Naive thymus-derived CD4-positive, alpha-beta T cell (primary cell): ENCODE data around the gene CACNA1C. TPM values are rescaled to one million over a fixed set of nuclear protein-coding genes. Genes with fewer than 3 reads are reported as not detected.

Source experiments
- ATAC-seq: fragments of 150-1000 bp; cut with Tn5 transposase; 2 replicates; pipeline ENCODE4 v1.10.0; 2021; ENCODE audit warnings: mild to moderate bottlenecking, moderate library complexity
- CTCF ChIA-PET: fragments of 350-600 bp; sonication (Branson Sonifier 250); formaldehyde crosslinking; loops from one replicate; lab custom pipeline; 2021; ENCODE audit warnings: antibody characterized with exemption; lab: Charles Lee
- POLR2A ChIA-PET: fragments of 350-600 bp; sonication (Branson Sonifier 250); formaldehyde crosslinking; loops from one replicate; lab custom pipeline; 2021; ENCODE audit warnings: antibody characterized with exemption, inconsistent platforms; lab: Charles Lee
- DNase-seq, 9 donors: peaks; one replicate each; pipeline versions ENCODE4 v3.0.0 to v3.0.0-alpha.2; 2020 to 2022; ENCODE audit warnings: mixed read lengths in 1 of 9
- H3K27ac ChIP-seq: one replicate; pipeline ENCODE4 v1.7.0; 2013; ENCODE audit warnings: mild to moderate bottlenecking, low read depth, low read length, moderate library complexity
- H3K27me3 ChIP-seq, 2 donors: one replicate each; pipeline ENCODE4 v1.7.0; 2013; ENCODE audit warnings: low read length in 2 of 2, mild to moderate bottlenecking in 2 of 2, moderate library complexity in 2 of 2; ENCODE audit not compliant: control insufficient read depth in 2 of 2, insufficient read depth in 2 of 2
- H3K36me3 ChIP-seq, 3 experiments: 1 replicate in 2 of 3; 2 replicates in 1 of 3; pipeline ENCODE4 v1.7.0; 2013; ENCODE audit warnings: low read length in 3 of 3, mild to moderate bottlenecking in 3 of 3, moderate library complexity in 1 of 3; ENCODE audit not compliant: insufficient read depth in 3 of 3, control insufficient read depth in 2 of 3
- H3K4me1 ChIP-seq, 2 donors: one replicate each; pipeline ENCODE4 v1.7.0; 2013; ENCODE audit warnings: low read length in 2 of 2, mild to moderate bottlenecking in 2 of 2, moderate library complexity in 1 of 2; ENCODE audit not compliant: control insufficient read depth in 2 of 2, insufficient read depth in 2 of 2
- H3K4me3 ChIP-seq: 2 replicates; pipeline ENCODE4 v1.7.0; 2013; ENCODE audit warnings: mild to moderate bottlenecking, low read length
- H3K9me3 ChIP-seq, 3 experiments: 1 replicate in 2 of 3; 2 replicates in 1 of 3; pipeline ENCODE4 v1.7.0; 2013; ENCODE audit warnings: low read length in 3 of 3; ENCODE audit not compliant: control insufficient read depth in 2 of 3
- H3K27ac Mint-ChIP-seq, 9 donors: one replicate each; pipeline ENCODE4 v1.8.0; 2020 to 2022; ENCODE audit warnings: mixed read lengths in 9 of 9, mild to moderate bottlenecking in 8 of 9, moderate library complexity in 5 of 9, inconsistent platforms in 2 of 9
- H3K27me3 Mint-ChIP-seq, 5 donors: one replicate each; pipeline ENCODE4 v1.8.0; 2021 to 2022; ENCODE audit warnings: mixed read lengths in 5 of 5, mild to moderate bottlenecking in 1 of 5
- H3K36me3 Mint-ChIP-seq, 5 donors: one replicate each; pipeline ENCODE4 v1.8.0; 2020 to 2022; ENCODE audit warnings: mixed read lengths in 5 of 5, mild to moderate bottlenecking in 3 of 5, inconsistent platforms in 1 of 5
- H3K4me1 Mint-ChIP-seq, 7 donors: one replicate each; pipeline ENCODE4 v1.8.0; 2020 to 2022; ENCODE audit warnings: mixed read lengths in 7 of 7, mild to moderate bottlenecking in 3 of 7, inconsistent platforms in 1 of 7
- H3K4me3 Mint-ChIP-seq, 10 donors: one replicate each; pipeline ENCODE4 v1.8.0; 2020 to 2022; ENCODE audit warnings: mild to moderate bottlenecking in 10 of 10, mixed read lengths in 10 of 10, moderate library complexity in 6 of 10, inconsistent platforms in 2 of 10
- H3K9me3 Mint-ChIP-seq, 11 donors: one replicate each; pipeline ENCODE4 v1.8.0; 2020 to 2022; ENCODE audit warnings: mixed read lengths in 11 of 11, mild to moderate bottlenecking in 4 of 11, inconsistent platforms in 1 of 11, moderate library complexity in 1 of 11
- intact Hi-C, 2 donors: fragments of 100-400 bp; cut with micrococcal nuclease; formaldehyde crosslinking; loops; one replicate each; pipeline ENCODE4 v1.15.1; 2023
- polyA plus RNA-seq, 2 donors: library from polyadenylated mRNA; unstranded; fragments of 300-500 nt; fragmentation: Illumina TruSeq; gene quantifications; one replicate each; pipeline ENCODE4 v1.2.3, GENCODE V29; 2021
- total RNA-seq, 6 experiments: library from RNA in 5 of 6; stranded (reverse) in 5 of 6; gene quantifications; 1 replicate in 5 of 6; 2 replicates in 1 of 6; pipeline ENCODE4 v1.2.3 and lab custom pipeline; 2021 to 2026

Gene CACNA1C
- total and polyA plus RNA-seq, 7 experiments from 2014 or later: 0.04 to 0.48 (median 0.08) TPM

GRCh38 chr12:2082321-2082720 is 29.5 kb downstream of the CACNA1C start:
- intact Hi-C loops: no loop called here
- no peak overlapping the region for H3K4me3 Mint-ChIP-seq
- Histone ChIP-seq H3K27ac (no peak overlapping the region), H3K27me3 (no peaks in the 10 kb centered on the region), H3K9me3 (no peaks in the 10 kb centered on the region), H3K36me3 (no peaks in the 10 kb centered on the region), H3K4me3 (no peak overlapping the region), H3K4me1 (no peaks in the 10 kb centered on the region)
- peaks cover 0 to 10% (median 0%) of the 10 kb centered on the region in 5 donors for H3K36me3 Mint-ChIP-seq
- ATAC-seq (no peak), DNase-seq (no peak)
- no peak overlapping the region for H3K27ac Mint-ChIP-seq
- H3K27me3 Mint-ChIP-seq: peaks cover 0 to 20% (median 8%) of the 10 kb centered on the region in 5 donors
- POLR2A ChIA-PET: no interaction called here
- peaks cover 0 to 17% (median 5%) of the 10 kb centered on the region in 11 donors for H3K9me3 Mint-ChIP-seq
- CTCF ChIA-PET: no interaction called here
- H3K4me1 Mint-ChIP-seq: no peaks in the 10 kb centered on the region

GRCh38 chr12:2083008-2083407 is 30.2 kb downstream of the CACNA1C start:
- H3K4me3 ChIP-seq: no peak overlapping the region
- intact Hi-C loops: no loop called here
- H3K27ac ChIP-seq: no peak overlapping the region
- Mint-ChIP-seq H3K27ac (no peak overlapping the region), H3K36me3 (peaks cover 0 to 10% (median 0%) of the 10 kb centered on the region in 5 donors), H3K27me3 (peaks cover 0 to 20% (median 5%) of the 10 kb centered on the region in 5 donors), H3K4me1 (no peaks in the 10 kb centered on the region), H3K9me3 (peaks cover 0 to 15% (median 5%) of the 10 kb centered on the region in 11 donors), H3K4me3 (no peak overlapping the region)
- ATAC-seq (no peak), DNase-seq (no peak)
- CTCF ChIA-PET: interaction anchor here (0.5 kb wide), 1 partner anchor 893 kb away, joined by 4 read pairs; no protein-coding TSS in a partner anchor
- POLR2A ChIA-PET: no interaction called here
- no peaks in the 10 kb centered on the region for H3K9me3 ChIP-seq
- H3K36me3 ChIP-seq: no peaks in the 10 kb centered on the region
- H3K4me1 ChIP-seq: no peaks in the 10 kb centered on the region
- no peaks in the 10 kb centered on the region for H3K27me3 ChIP-seq

DNA sequence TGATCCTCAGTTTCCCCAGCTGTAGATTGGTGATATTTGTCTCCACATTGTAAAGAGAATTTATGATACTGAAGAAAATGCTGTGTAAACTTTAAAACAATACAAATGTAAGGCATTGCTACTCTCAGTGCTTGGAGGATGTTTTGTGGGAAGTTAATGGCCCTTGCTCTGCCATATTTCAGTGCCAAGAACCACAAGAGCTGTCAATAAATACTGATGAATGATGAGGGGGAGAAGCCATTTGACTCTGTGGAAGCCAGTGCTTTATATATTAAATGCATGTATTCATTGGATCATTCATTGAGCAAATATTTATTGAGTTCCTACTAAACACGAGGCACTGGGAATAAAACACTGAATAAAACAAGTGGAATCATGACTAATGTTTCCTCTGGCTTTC is 30.8 kb downstream of the CACNA1C start:
- Mint-ChIP-seq H3K4me1 (no peaks in the 10 kb centered on the region), H3K27me3 (peaks cover 0 to 20% (median 0%) of the 10 kb centered on the region in 5 donors), H3K9me3 (peaks cover 0 to 10% (median 4%) of the 10 kb centered on the region in 11 donors), H3K27ac (no peak overlapping the region), H3K4me3 (no peak overlapping the region), H3K36me3 (peaks cover 0 to 5% (median 0%) of the 10 kb centered on the region in 5 donors)
- no peaks in the 10 kb centered on the region for H3K4me1 ChIP-seq
- CTCF ChIA-PET: interaction anchor here (0.5 kb wide), 1 partner anchor 892 kb away, joined by 4 read pairs; no protein-coding TSS in a partner anchor
- ATAC-seq (no peak), DNase-seq (no peak)
- no peak overlapping the region for H3K27ac ChIP-seq
- H3K4me3 ChIP-seq: no peak overlapping the region
- POLR2A ChIA-PET: no interaction called here
- H3K27me3 ChIP-seq: no peaks in the 10 kb centered on the region
- no peaks in the 10 kb centered on the region for H3K36me3 ChIP-seq
- no peaks in the 10 kb centered on the region for H3K9me3 ChIP-seq
- intact Hi-C loops: no loop called here

GRCh38 chr12:2084553-2085296 is 31.9 kb downstream of the CACNA1C start:
- peaks cover 0 to 9% (median 4%) of the 10 kb centered on the region in 11 donors for H3K9me3 Mint-ChIP-seq
- peaks cover 0 to 5% (median 0%) of the 10 kb centered on the region in 5 donors for H3K36me3 Mint-ChIP-seq
- H3K27ac Mint-ChIP-seq: no peak overlapping the region
- H3K9me3 ChIP-seq: no peaks in the 10 kb centered on the region
- no peaks in the 10 kb centered on the region for H3K27me3 ChIP-seq
- H3K4me1 Mint-ChIP-seq: no peaks in the 10 kb centered on the region
- ChIA-PET CTCF (no interaction called here), POLR2A (no interaction called here)
- DNase-seq: no peak
- H3K4me3 ChIP-seq: no peak overlapping the region
- peaks cover 0 to 20% (median 3%) of the 10 kb centered on the region in 5 donors for H3K27me3 Mint-ChIP-seq
- ATAC-seq: no peak
- no peaks in the 10 kb centered on the region for H3K36me3 ChIP-seq
- no peak overlapping the region for H3K4me3 Mint-ChIP-seq
- no peaks in the 10 kb centered on the region for H3K4me1 ChIP-seq
- H3K27ac ChIP-seq: no peak overlapping the region
- intact Hi-C loops: no loop called here

DNA sequence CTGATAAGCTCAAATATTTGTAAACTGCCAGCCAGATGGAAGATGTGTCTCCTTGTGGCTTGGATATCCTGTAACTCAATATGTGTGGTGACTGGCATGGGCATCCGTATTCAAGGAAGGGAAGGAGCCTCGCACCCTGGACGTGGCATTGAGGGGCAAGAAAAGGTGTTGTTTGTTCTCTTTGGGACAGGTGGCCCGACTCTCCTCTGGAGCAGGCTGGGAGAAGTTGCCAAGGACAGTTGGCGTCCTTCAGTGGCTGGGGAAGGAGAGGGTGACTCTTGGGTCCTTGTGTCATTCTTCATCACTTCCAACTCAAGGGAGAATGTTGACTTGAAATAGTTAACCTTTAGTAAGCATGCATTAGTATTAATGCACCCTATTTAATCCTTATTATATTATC is 39.6 kb downstream of the CACNA1C start:
- H3K27ac ChIP-seq: no peak overlapping the region

DNA sequence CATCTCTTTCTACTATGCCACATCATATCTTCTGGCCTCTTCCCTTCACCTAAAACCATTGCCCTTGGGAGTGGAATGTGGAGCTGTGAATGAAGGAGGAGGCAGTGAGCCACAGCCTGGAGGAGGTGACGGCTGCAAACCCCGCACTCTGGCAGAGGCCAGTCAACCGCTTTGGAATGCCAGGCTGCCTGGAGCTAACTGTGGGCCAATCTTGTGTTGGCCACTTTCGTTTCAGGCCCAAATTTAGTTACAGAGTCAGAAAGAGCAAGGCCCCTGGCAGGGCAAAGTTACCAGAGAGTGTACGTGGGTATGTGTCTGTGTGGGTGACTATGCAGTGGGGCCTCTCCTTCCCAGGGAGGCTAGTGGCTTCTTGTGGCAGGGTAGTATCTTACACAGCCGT is 40.1 kb downstream of the CACNA1C start:
- POLR2A ChIA-PET: no interaction called here
- H3K27me3 ChIP-seq: no peaks in the 10 kb centered on the region
- no peaks in the 10 kb centered on the region for H3K36me3 Mint-ChIP-seq
- no peak for DNase-seq
- H3K27ac Mint-ChIP-seq: no peak overlapping the region
- CTCF ChIA-PET: no interaction called here
- H3K27me3 Mint-ChIP-seq: peaks cover 0 to 19% (median 6%) of the 10 kb centered on the region in 5 donors
- H3K4me3 ChIP-seq: no peak overlapping the region
- H3K9me3 ChIP-seq: no peaks in the 10 kb centered on the region
- no peaks in the 10 kb centered on the region for H3K36me3 ChIP-seq
- H3K4me1 ChIP-seq: no peaks in the 10 kb centered on the region
- H3K9me3 Mint-ChIP-seq: peaks cover 0 to 2% (median 0%) of the 10 kb centered on the region in 11 donors
- intact Hi-C loops: no loop called here
- H3K4me3 Mint-ChIP-seq: no peak overlapping the region
- peaks cover 3 to 16% (median 10%) of the 10 kb centered on the region in 7 donors for H3K4me1 Mint-ChIP-seq
- H3K27ac ChIP-seq: no peak overlapping the region
- no peak for ATAC-seq

More for the DNA sequence above, 39.6 kb downstream of the CACNA1C start:
- POLR2A ChIA-PET: no interaction called here
- H3K9me3 Mint-ChIP-seq: peaks cover 0 to 2% (median 0%) of the 10 kb centered on the region in 11 donors
- no peaks in the 10 kb centered on the region for H3K36me3 Mint-ChIP-seq
- peaks cover 3 to 16% (median 10%) of the 10 kb centered on the region in 7 donors for H3K4me1 Mint-ChIP-seq
- H3K4me3 Mint-ChIP-seq: no peak overlapping the region
- Histone ChIP-seq H3K4me3 (no peak overlapping the region), H3K27me3 (no peaks in the 10 kb centered on the region), H3K4me1 (no peaks in the 10 kb centered on the region), H3K36me3 (no peaks in the 10 kb centered on the region), H3K9me3 (no peaks in the 10 kb centered on the region)
- DNase-seq (no peak), ATAC-seq (no peak)
- peaks cover 0 to 19% (median 5%) of the 10 kb centered on the region in 5 donors for H3K27me3 Mint-ChIP-seq
- CTCF ChIA-PET: no interaction called here
- intact Hi-C loops: no loop called here
- H3K27ac Mint-ChIP-seq: no peak overlapping the region
